HL-60 (cell line): ENCODE data around the gene MDGA2.

ENCODE experiments used
- DNase-seq, 2 experiments: peaks; one replicate each; pipeline ENCODE4 v3.0.0-alpha.2; 2010 to 2020; ENCODE audit warnings: low read depth in 1 of 2, low spot score in 1 of 2
- H3K27ac ChIP-seq: fragments of 250-450 bp; sonication (Bioruptor Pico); replicated peaks from 2 replicates; pipeline ENCODE4 v1.5.1; 2020; ENCODE audit warnings: mild to moderate bottlenecking, moderate library complexity
- H3K27me3 ChIP-seq: fragments of 250-450 bp; sonication (Bioruptor Pico); 2 replicates; pipeline ENCODE4 v1.5.1; 2021; ENCODE audit warnings: mild to moderate bottlenecking, moderate library complexity; ENCODE audit not compliant: insufficient read depth, poor library complexity, severe bottlenecking
- H3K4me3 ChIP-seq: replicated peaks from 2 replicates; pipeline ENCODE4 v1.5.1; 2011; ENCODE audit warnings: mild to moderate bottlenecking, control low read depth, low read length; ENCODE audit not compliant: insufficient read depth
- CTCF ChIP-seq: IDR thresholded peaks from one replicate; pipeline ENCODE4 v1.5.1; 2011; ENCODE audit warnings: low read length, control low read depth, inconsistent platforms; ENCODE audit not compliant: insufficient read depth
- GABPA ChIP-seq: IDR thresholded peaks from 2 replicates; pipeline ENCODE4 v1.6.1; 2012; ENCODE audit warnings: low read depth
- POLR2AphosphoS5 ChIP-seq: IDR thresholded peaks from 2 replicates; pipeline ENCODE4 v1.6.1; 2012; ENCODE audit warnings: low read depth
- REST ChIP-seq: IDR thresholded peaks from 2 replicates; pipeline ENCODE4 v1.6.1; 2012; ENCODE audit warnings: low read depth; ENCODE audit not compliant: insufficient replicate concordance
- SPI1 ChIP-seq: IDR thresholded peaks from 2 replicates; pipeline ENCODE4 v1.6.1; 2012; ENCODE audit warnings: low read depth, mild to moderate bottlenecking, borderline replicate concordance

Gene MDGA2

GRCh38 chr14:46894476-46894875 lies 780.9 kb downstream of the MDGA2 start:
- Histone ChIP-seq H3K27ac (no peak overlapping the region), H3K4me3 (no peak overlapping the region), H3K27me3 (no peaks in the 10 kb centered on the region)
- no peak for DNase-seq
- no peak for TF ChIP-seq SPI1
- TF ChIP-seq GABPA = no peak
- TF ChIP-seq POLR2AphosphoS5 = no peak
- no peak for TF ChIP-seq REST
- no peak for TF ChIP-seq CTCF

- H3K4me3 ChIP-seq = no peak overlapping the region
- TF ChIP-seq POLR2AphosphoS5 (no peak), SPI1 (no peak), REST (no peak), CTCF (no peak), GABPA (no peak)
- DNase-seq = no peak
These were observed 788.3 kb downstream of the MDGA2 start for GRCh38 chr14:46887144-46887543.

GRCh38 chr14:46885566-46885965 lies 789.8 kb downstream of the MDGA2 start:
- Histone ChIP-seq H3K27ac (no peak overlapping the region), H3K27me3 (no peaks in the 10 kb centered on the region), H3K4me3 (no peak overlapping the region)
- no peak for DNase-seq
- TF ChIP-seq POLR2AphosphoS5 (no peak), SPI1 (no peak), GABPA (no peak), REST (no peak), CTCF (no peak)

More at GRCh38 chr14:46887144-46887543, 788.3 kb downstream of the MDGA2 start:
- no peak overlapping the region for H3K27ac ChIP-seq
- no peaks in the 10 kb centered on the region for H3K27me3 ChIP-seq
